CD8-positive, alpha-beta memory T cell (primary cell): ENCODE measurements around the gene AUTS2. TPM values are rescaled to one million over a fixed set of nuclear protein-coding genes. Genes with fewer than 3 reads are reported as not detected.

Experiments
- CTCF ChIA-PET: fragments of 350-600 bp; sonication (Branson Sonifier 250); formaldehyde crosslinking; loops from one replicate; lab custom pipeline; 2021; ENCODE audit warnings: antibody characterized with exemption; lab: Charles Lee
- POLR2A ChIA-PET: fragments of 350-600 bp; sonication (Branson Sonifier 250); formaldehyde crosslinking; loops from one replicate; lab custom pipeline; 2021; ENCODE audit warnings: antibody characterized with exemption; lab: Charles Lee
- DNase-seq, 5 donors: peaks; one replicate each; pipeline versions ENCODE4 v3.0.0 to v3.0.0-alpha.2; 2020 to 2022; ENCODE audit warnings: mixed read lengths in 1 of 5
- H3K27ac ChIP-seq: one replicate; pipeline ENCODE4 v1.7.0; 2013; ENCODE audit warnings: low read depth, mild to moderate bottlenecking, low read length, moderate library complexity
- H3K27me3 ChIP-seq: 2 replicates; pipeline ENCODE4 v1.7.0; 2013; ENCODE audit warnings: low read length, mild to moderate bottlenecking; ENCODE audit not compliant: insufficient read depth, poor library complexity, severe bottlenecking
- H3K36me3 ChIP-seq: 2 replicates; pipeline ENCODE4 v1.7.0; 2013; ENCODE audit warnings: mild to moderate bottlenecking, low read length, moderate library complexity; ENCODE audit not compliant: insufficient read depth
- H3K4me1 ChIP-seq: 2 replicates; pipeline ENCODE4 v1.7.0; 2013; ENCODE audit warnings: mild to moderate bottlenecking, low read length, moderate library complexity; ENCODE audit not compliant: insufficient read depth
- H3K4me3 ChIP-seq: 2 replicates; pipeline ENCODE4 v1.7.0; 2013; ENCODE audit warnings: mild to moderate bottlenecking, low read length
- H3K9me3 ChIP-seq: 2 replicates; pipeline ENCODE4 v1.7.0; 2013; ENCODE audit warnings: mild to moderate bottlenecking, low read length
- H3K27ac Mint-ChIP-seq, 8 donors: one replicate each; pipeline ENCODE4 v1.8.0; 2020 to 2021; ENCODE audit warnings: mixed read lengths in 8 of 8, mild to moderate bottlenecking in 6 of 8, inconsistent platforms in 3 of 8, moderate library complexity in 3 of 8
- H3K27me3 Mint-ChIP-seq, 2 donors: one replicate each; pipeline ENCODE4 v1.8.0; 2020 to 2021; ENCODE audit warnings: mixed read lengths in 2 of 2, mild to moderate bottlenecking in 1 of 2, moderate library complexity in 1 of 2
- H3K36me3 Mint-ChIP-seq, 3 donors: one replicate each; pipeline ENCODE4 v1.8.0; 2020 to 2021; ENCODE audit warnings: mixed read lengths in 3 of 3, inconsistent platforms in 1 of 3, mild to moderate bottlenecking in 1 of 3
- H3K4me1 Mint-ChIP-seq, 3 donors: one replicate each; pipeline ENCODE4 v1.8.0; 2020 to 2021; ENCODE audit warnings: mixed read lengths in 3 of 3, inconsistent platforms in 1 of 3, mild to moderate bottlenecking in 1 of 3
- H3K4me3 Mint-ChIP-seq, 7 donors: one replicate each; pipeline ENCODE4 v1.8.0; 2020 to 2021; ENCODE audit warnings: mixed read lengths in 7 of 7, mild to moderate bottlenecking in 6 of 7, moderate library complexity in 4 of 7, inconsistent platforms in 2 of 7
- H3K9me3 Mint-ChIP-seq, 5 donors: one replicate each; pipeline ENCODE4 v1.8.0; 2020 to 2022; ENCODE audit warnings: mixed read lengths in 5 of 5, mild to moderate bottlenecking in 3 of 5, moderate library complexity in 2 of 5, inconsistent platforms in 1 of 5
- polyA plus RNA-seq: library from polyadenylated mRNA; unstranded; fragments of 300-500 nt; fragmentation: Illumina TruSeq; gene quantifications from one replicate; pipeline ENCODE4 v1.2.3, GENCODE V29; 2021
- total RNA-seq, 2 experiments: library from RNA; stranded (reverse); gene quantifications; one replicate each; pipeline ENCODE4 v1.2.3, GENCODE V29; 2021

The AUTS2 gene
- total and polyA plus RNA-seq, 3 experiments from 2014 or later: 4.4 to 9.9 (median 5.3) TPM

GRCh38 chr7:69657331-69657730 lies 59.1 kb downstream of the AUTS2 start:
- no peaks in the 10 kb centered on the region for H3K36me3 ChIP-seq

GRCh38 chr7:69657985-69658384 lies 59.7 kb downstream of the AUTS2 start:
- no peaks in the 10 kb centered on the region for H3K27me3 ChIP-seq
- no peak overlapping the region for H3K27ac ChIP-seq
- H3K4me1 ChIP-seq: no peaks in the 10 kb centered on the region
- H3K9me3 Mint-ChIP-seq: no peaks in the 10 kb centered on the region
- H3K4me3 Mint-ChIP-seq: no peak overlapping the region
- H3K4me3 ChIP-seq: no peak overlapping the region
- H3K27me3 Mint-ChIP-seq: peaks cover under 1 to 9% of the 10 kb centered on the region in 2 donors
- ChIA-PET CTCF (no interaction called here), POLR2A (no interaction called here)
- no peaks in the 10 kb centered on the region for H3K4me1 Mint-ChIP-seq
- no peaks in the 10 kb centered on the region for H3K9me3 ChIP-seq
- no peak overlapping the region for H3K27ac Mint-ChIP-seq
- no peaks in the 10 kb centered on the region for H3K36me3 ChIP-seq
- no peaks in the 10 kb centered on the region for H3K36me3 Mint-ChIP-seq
- DNase-seq: no peak

More at GRCh38 chr7:69657331-69657730, 59.1 kb downstream of the AUTS2 start:
- CTCF ChIA-PET: no interaction called here
- Histone ChIP-seq H3K9me3 (no peaks in the 10 kb centered on the region), H3K4me3 (no peak overlapping the region), H3K27ac (no peak overlapping the region), H3K4me1 (no peaks in the 10 kb centered on the region), H3K27me3 (no peaks in the 10 kb centered on the region)
- Mint-ChIP-seq H3K27ac (no peak overlapping the region), H3K4me3 (no peak overlapping the region), H3K4me1 (no peaks in the 10 kb centered on the region), H3K27me3 (peaks cover 0 to 7% of the 10 kb centered on the region in 2 donors), H3K9me3 (no peaks in the 10 kb centered on the region), H3K36me3 (no peaks in the 10 kb centered on the region)
- no peak for DNase-seq
- POLR2A ChIA-PET: no interaction called here

- Histone ChIP-seq H3K4me1 (no peaks in the 10 kb centered on the region), H3K4me3 (no peak overlapping the region), H3K27ac (no peak overlapping the region), H3K36me3 (no peaks in the 10 kb centered on the region), H3K9me3 (no peaks in the 10 kb centered on the region), H3K27me3 (no peaks in the 10 kb centered on the region)
- Mint-ChIP-seq H3K4me3 (no peak overlapping the region), H3K4me1 (no peaks in the 10 kb centered on the region), H3K9me3 (no peaks in the 10 kb centered on the region), H3K36me3 (no peaks in the 10 kb centered on the region), H3K27me3 (peaks cover 9 to 10% of the 10 kb centered on the region in 2 donors), H3K27ac (peak overlapping the region in 1 of 8 donors; percentile 50)
- ChIA-PET POLR2A (no interaction called here), CTCF (no interaction called here)
- DNase-seq: no peak
Observed at GRCh38 chr7:69659983-69660382, 61.7 kb downstream of the AUTS2 start.

GRCh38 chr7:69661342-69661741 lies 63.1 kb downstream of the AUTS2 start:
- H3K4me3 Mint-ChIP-seq: no peak overlapping the region
- DNase-seq: no peak
- POLR2A ChIA-PET: no interaction called here
- Histone ChIP-seq H3K27ac (no peak overlapping the region), H3K36me3 (no peaks in the 10 kb centered on the region), H3K4me1 (no peaks in the 10 kb centered on the region), H3K9me3 (no peaks in the 10 kb centered on the region), H3K4me3 (no peak overlapping the region), H3K27me3 (no peaks in the 10 kb centered on the region)
- H3K4me1 Mint-ChIP-seq: no peaks in the 10 kb centered on the region
- H3K27ac Mint-ChIP-seq: no peak overlapping the region
- CTCF ChIA-PET: no interaction called here
- no peaks in the 10 kb centered on the region for H3K36me3 Mint-ChIP-seq
- no peaks in the 10 kb centered on the region for H3K9me3 Mint-ChIP-seq
- H3K27me3 Mint-ChIP-seq: peaks cover 9 to 10% of the 10 kb centered on the region in 2 donors

- no peaks in the 10 kb centered on the region for H3K4me1 ChIP-seq
- Mint-ChIP-seq H3K4me1 (no peaks in the 10 kb centered on the region), H3K36me3 (no peaks in the 10 kb centered on the region), H3K9me3 (no peaks in the 10 kb centered on the region), H3K27me3 (peaks cover 9 to 10% of the 10 kb centered on the region in 2 donors), H3K27ac (no peak overlapping the region), H3K4me3 (no peak overlapping the region)
- H3K27me3 ChIP-seq: no peaks in the 10 kb centered on the region
- CTCF ChIA-PET: no interaction called here
- no peak overlapping the region for H3K4me3 ChIP-seq
- no peaks in the 10 kb centered on the region for H3K9me3 ChIP-seq
- H3K27ac ChIP-seq: no peak overlapping the region
- H3K36me3 ChIP-seq: no peaks in the 10 kb centered on the region
- DNase-seq: no peak
- POLR2A ChIA-PET: no interaction called here
Observed at GRCh38 chr7:69663911-69664832, 65.9 kb downstream of the AUTS2 start.

- no peaks in the 10 kb centered on the region for H3K9me3 ChIP-seq
- Mint-ChIP-seq H3K27ac (peak overlapping the region in 1 of 8 donors; percentile 19), H3K4me1 (no peaks in the 10 kb centered on the region), H3K36me3 (no peaks in the 10 kb centered on the region), H3K9me3 (no peaks in the 10 kb centered on the region), H3K27me3 (peaks cover 6 to 9% of the 10 kb centered on the region in 2 donors), H3K4me3 (no peak overlapping the region)
- ChIA-PET CTCF (no interaction called here), POLR2A (no interaction called here)
- DNase-seq: no peak
- no peak overlapping the region for H3K27ac ChIP-seq
- no peaks in the 10 kb centered on the region for H3K4me1 ChIP-seq
- no peaks in the 10 kb centered on the region for H3K36me3 ChIP-seq
- H3K4me3 ChIP-seq: no peak overlapping the region
- no peaks in the 10 kb centered on the region for H3K27me3 ChIP-seq
Observed at GRCh38 chr7:69665369-69665768, 67.1 kb downstream of the AUTS2 start.

GRCh38 chr7:69668339-69668870 lies 70.1 kb downstream of the AUTS2 start:
- Mint-ChIP-seq H3K4me3 (no peak overlapping the region), H3K36me3 (no peaks in the 10 kb centered on the region), H3K4me1 (no peaks in the 10 kb centered on the region), H3K9me3 (no peaks in the 10 kb centered on the region), H3K27ac (no peak overlapping the region), H3K27me3 (peaks cover 0 to 5% of the 10 kb centered on the region in 2 donors)
- no peaks in the 10 kb centered on the region for H3K4me1 ChIP-seq
- no peak overlapping the region for H3K27ac ChIP-seq
- H3K4me3 ChIP-seq: no peak overlapping the region
- CTCF ChIA-PET: no interaction called here
- POLR2A ChIA-PET: no interaction called here
- H3K27me3 ChIP-seq: no peaks in the 10 kb centered on the region
- no peaks in the 10 kb centered on the region for H3K9me3 ChIP-seq
- DNase-seq: no peak
- H3K36me3 ChIP-seq: no peaks in the 10 kb centered on the region

GRCh38 chr7:69670701-69671100 lies 72.4 kb downstream of the AUTS2 start:
- Mint-ChIP-seq H3K4me3 (no peak overlapping the region), H3K9me3 (no peaks in the 10 kb centered on the region), H3K4me1 (no peaks in the 10 kb centered on the region), H3K27me3 (no peaks in the 10 kb centered on the region), H3K36me3 (no peaks in the 10 kb centered on the region), H3K27ac (no peak overlapping the region)
- Histone ChIP-seq H3K9me3 (no peaks in the 10 kb centered on the region), H3K4me1 (no peaks in the 10 kb centered on the region), H3K27me3 (no peaks in the 10 kb centered on the region), H3K4me3 (no peak overlapping the region), H3K36me3 (no peaks in the 10 kb centered on the region), H3K27ac (no peak overlapping the region)
- POLR2A ChIA-PET: no interaction called here
- DNase-seq: no peak
- CTCF ChIA-PET: interaction anchor here (0.6 kb wide), 1 partner anchor 347 kb away, joined by 4 read pairs; no protein-coding TSS in a partner anchor
